ENCODE measurements around the gene MFN1. TPM values are rescaled to one million over a fixed set of nuclear protein-coding genes. Genes with fewer than 3 reads are reported as not detected.

Gene MFN1
- total and polyA plus RNA-seq, 2 of the 13 experiments (the other 11 are each of a cell fraction or from before 2014, with no cell fraction given) = 25.2 to 37.5 TPM

GRCh38 chr3:179347345-179348194 is at the start of gene MFN1 (continued):
- peak; percentile 18; the same call in 1 of the 2 replicates for TF ChIP-seq ZNF740 (CRISPR knock-in tag; IDR thresholded peaks at IDR 0.05)
- peak; percentile 77 for TF ChIP-seq HOXD1 (CRISPR knock-in tag; IDR thresholded peaks at IDR 0.05)
- TF ChIP-seq ZNF547 (CRISPR knock-in tag; IDR thresholded peaks at IDR 0.05) = 0 out of 2 replicates have a peak, but pooled peaks have one; percentile 41
- TF ChIP-seq PHF20 (CRISPR knock-in tag; IDR thresholded peaks at IDR 0.05) = peak; percentile 78
- TF ChIP-seq RNF2 (conservative IDR thresholded peaks at IDR 0.05; ENCODE audit: low read depth) = no peak
- TF ChIP-seq ZBTB20 (CRISPR knock-in tag; IDR thresholded peaks at IDR 0.05; ENCODE audit: borderline replicate concordance, low read depth) = peak; percentile 23; the same call in 1 of the 2 replicates
- TF ChIP-seq POLR2A (IDR thresholded peaks at IDR 0.05; ENCODE audit: insufficient read depth in 1 of 2, low read depth in 2 of 2, low read length in 2 of 2) = peak; percentile 86 to 87
- TF ChIP-seq RXRB (CRISPR knock-in tag; IDR thresholded peaks at IDR 0.05; ENCODE audit: borderline replicate concordance) = peak; percentile 39; the same call in 1 of the 2 replicates
- TF ChIP-seq ZNF577 (CRISPR knock-in tag; IDR thresholded peaks at IDR 0.05; ENCODE audit: borderline replicate concordance, low read depth) = no peak
- 0 out of 2 replicates have a peak, but pooled peaks have one; percentile 61 for TF ChIP-seq SNAI1 (CRISPR knock-in tag; IDR thresholded peaks at IDR 0.05; ENCODE audit: borderline replicate concordance)
- TF ChIP-seq, protein P1, sequence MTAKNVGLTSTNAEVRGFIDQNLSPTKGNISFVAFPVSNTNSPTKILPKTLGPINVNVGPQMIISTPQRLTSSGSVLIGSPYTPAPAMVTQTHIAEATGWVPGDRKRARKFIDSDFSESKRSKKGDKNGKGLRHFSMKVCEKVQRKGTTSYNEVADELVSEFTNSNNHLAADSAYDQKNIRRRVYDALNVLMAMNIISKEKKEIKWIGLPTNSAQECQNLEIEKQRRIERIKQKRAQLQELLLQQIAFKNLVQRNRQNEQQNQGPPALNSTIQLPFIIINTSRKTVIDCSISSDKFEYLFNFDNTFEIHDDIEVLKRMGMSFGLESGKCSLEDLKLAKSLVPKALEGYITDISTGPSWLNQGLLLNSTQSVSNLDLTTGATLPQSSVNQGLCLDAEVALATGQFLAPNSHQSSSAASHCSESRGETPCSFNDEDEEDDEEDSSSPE (CRISPR knock-in tag; IDR thresholded peaks at IDR 0.05) = 0 out of 2 replicates have a peak, but pooled peaks have one; percentile 59
- TF ChIP-seq JUND (CRISPR knock-in tag; IDR thresholded peaks at IDR 0.05) = no peak
- TF ChIP-seq FOXK2 (IDR thresholded peaks at IDR 0.05) = no peak
- no peak for TF ChIP-seq ZNF616 (CRISPR knock-in tag; IDR thresholded peaks at IDR 0.05; ENCODE audit: low read depth)
- TF ChIP-seq ATF4 (CRISPR knock-in tag; IDR thresholded peaks at IDR 0.05) = 0 out of 4 replicates have a peak, but pooled peaks of 1 of the 2 experiments have one; percentile 17
- 0 out of 2 replicates have a peak, but pooled peaks have one; percentile 59 for TF ChIP-seq NFKB2 (CRISPR knock-in tag; IDR thresholded peaks at IDR 0.05; ENCODE audit: borderline replicate concordance)
- TF ChIP-seq RAD21 (CRISPR knock-in tag; IDR thresholded peaks at IDR 0.05) = no peak
- peak; percentile 88 for TF ChIP-seq GATAD1 (CRISPR knock-in tag; IDR thresholded peaks at IDR 0.05)
- TF ChIP-seq NFE2L2 (IDR thresholded peaks at IDR 0.05; ENCODE audit: low read length) = no peak
- TF ChIP-seq, protein P2, sequence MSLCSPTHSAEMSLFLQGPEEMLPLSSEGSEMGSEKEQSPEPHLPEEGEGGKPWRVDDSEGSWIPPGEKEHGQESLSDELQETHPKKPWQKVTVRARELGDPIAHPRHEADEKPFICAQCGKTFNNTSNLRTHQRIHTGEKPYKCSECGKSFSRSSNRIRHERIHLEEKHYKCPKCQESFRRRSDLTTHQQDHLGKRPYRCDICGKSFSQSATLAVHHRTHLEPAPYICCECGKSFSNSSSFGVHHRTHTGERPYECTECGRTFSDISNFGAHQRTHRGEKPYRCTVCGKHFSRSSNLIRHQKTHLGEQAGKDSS (CRISPR knock-in tag; IDR thresholded peaks at IDR 0.05; ENCODE audit: borderline replicate concordance, low read depth) = 0 out of 2 replicates have a peak, but pooled peaks have one; percentile 7
- TF ChIP-seq REPIN1 (CRISPR knock-in tag; IDR thresholded peaks at IDR 0.05; ENCODE audit: borderline replicate concordance, low read depth) = peak; percentile 89
- TF ChIP-seq, protein P3, sequence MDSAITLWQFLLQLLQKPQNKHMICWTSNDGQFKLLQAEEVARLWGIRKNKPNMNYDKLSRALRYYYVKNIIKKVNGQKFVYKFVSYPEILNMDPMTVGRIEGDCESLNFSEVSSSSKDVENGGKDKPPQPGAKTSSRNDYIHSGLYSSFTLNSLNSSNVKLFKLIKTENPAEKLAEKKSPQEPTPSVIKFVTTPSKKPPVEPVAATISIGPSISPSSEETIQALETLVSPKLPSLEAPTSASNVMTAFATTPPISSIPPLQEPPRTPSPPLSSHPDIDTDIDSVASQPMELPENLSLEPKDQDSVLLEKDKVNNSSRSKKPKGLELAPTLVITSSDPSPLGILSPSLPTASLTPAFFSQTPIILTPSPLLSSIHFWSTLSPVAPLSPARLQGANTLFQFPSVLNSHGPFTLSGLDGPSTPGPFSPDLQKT (CRISPR knock-in tag; IDR thresholded peaks at IDR 0.05; ENCODE audit: borderline replicate concordance) = no peak
- peak; percentile 18; the same call in 1 of the 2 replicates for TF ChIP-seq GATAD2A (CRISPR knock-in tag; IDR thresholded peaks at IDR 0.05)
- TF ChIP-seq NFE2 (CRISPR knock-in tag; IDR thresholded peaks at IDR 0.05) = no peak
- peak; percentile 27; the same call in 1 of the 2 replicates for TF ChIP-seq RXRA (CRISPR knock-in tag; IDR thresholded peaks at IDR 0.05)
- TF ChIP-seq GABPB1 (CRISPR knock-in tag; IDR thresholded peaks at IDR 0.05) = peak; percentile 96
- TF ChIP-seq ZSCAN22 (CRISPR knock-in tag; IDR thresholded peaks at IDR 0.05) = no peak
